ENCODE data around the gene TMEM131.

Gene TMEM131

DNA sequence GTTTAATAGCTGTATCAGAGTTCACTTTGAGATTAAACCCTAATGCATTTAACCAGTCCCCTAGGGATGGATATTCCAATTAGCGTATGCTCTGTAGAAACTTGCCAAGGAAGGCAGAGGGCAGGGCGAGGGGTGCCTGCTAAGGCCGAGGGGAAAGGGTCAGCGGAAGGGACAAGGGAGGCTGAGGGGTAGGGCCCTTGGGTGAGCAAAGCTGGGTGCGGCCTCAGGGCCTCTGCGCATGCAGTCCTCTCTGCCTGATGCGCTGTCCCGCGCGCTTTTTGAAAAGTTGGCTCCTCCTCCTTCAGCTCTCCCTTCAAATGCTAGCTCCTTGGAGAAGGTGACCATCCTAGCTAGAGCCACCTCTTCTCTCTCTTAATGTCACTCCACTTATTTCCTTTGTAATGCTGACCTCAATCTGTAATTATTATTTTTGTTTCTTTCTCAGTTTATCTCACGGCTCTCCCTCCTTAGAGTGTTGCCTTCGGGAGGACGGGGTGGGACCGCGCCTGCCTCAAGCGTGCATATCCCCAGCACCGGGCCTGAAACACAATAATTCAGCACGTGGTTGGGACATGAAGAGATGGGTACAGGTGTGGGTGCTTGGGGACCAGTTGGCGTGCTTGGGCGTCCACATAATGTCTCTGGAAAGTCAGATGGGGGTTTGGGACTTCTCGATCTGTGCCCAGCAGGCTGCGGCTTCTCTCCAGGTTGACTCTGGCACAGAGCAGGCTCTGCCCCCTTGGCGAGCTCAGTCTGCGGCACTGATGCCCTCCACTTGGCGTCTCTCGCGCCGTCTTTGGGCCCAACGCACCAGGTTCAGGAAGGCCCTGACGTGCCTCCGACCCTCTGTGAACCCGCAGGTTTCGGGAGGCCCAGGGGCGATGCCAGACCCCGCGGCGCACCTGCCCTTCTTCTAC, 272.3 kb downstream of the TMEM131 start:
- Histone ChIP-seq H3K4ac (ENCODE audit: low read length) (no peak overlapping the region), H3K4me3 (ENCODE audit: low read length in 2 of 2) (peak overlapping the region in 1 of 2 donors; percentile 47), H4K91ac (ENCODE audit: low read depth, low read length, poor library complexity) (no peak overlapping the region), H3K4me2 (ENCODE audit: insufficient read depth, low read length, poor library complexity, severe bottlenecking) (no peak overlapping the region), H3K9me3 (replicated peaks in 1 of 2; ENCODE audit: control insufficient read depth in 2 of 2, insufficient read depth in 1 of 2, low read depth in 1 of 2, low read length in 2 of 2) (peaks cover 0 to 2% of the 10 kb centered on the region in 2 donors), H2BK5ac (ENCODE audit: low read length) (no peak overlapping the region), H3K9ac (ENCODE audit: low read depth, low read length, poor library complexity) (no peak overlapping the region), H3K23ac (ENCODE audit: low read depth, low read length, poor library complexity) (peak overlapping the region; percentile 93), H3K14ac (ENCODE audit: low read length) (no peak overlapping the region), H2BK120ac (ENCODE audit: low read depth, low read length) (no peak overlapping the region), H2AFZ (ENCODE audit: low read length) (no peak overlapping the region), H3K27ac (replicated peaks; ENCODE audit: low read length) (no peak overlapping the region), H3K27me3 (ENCODE audit: control insufficient read depth in 3 of 3, insufficient read depth in 3 of 3, low read depth in 1 of 3, low read length in 3 of 3) (no peaks in the 10 kb centered on the region), H4K8ac (ENCODE audit: low read depth, low read length) (no peak overlapping the region), H2BK15ac (ENCODE audit: low read length) (peak overlapping the region; percentile 46), H2BK12ac (ENCODE audit: low read length) (no peak overlapping the region), H3K18ac (ENCODE audit: low read length) (peak overlapping the region; percentile 65), H3K36me3 (replicated peaks in 1 of 2; ENCODE audit: control insufficient read depth in 2 of 2, insufficient read depth in 2 of 2, low read length in 2 of 2) (no peaks in the 10 kb centered on the region), H3K4me1 (ENCODE audit: control insufficient read depth in 2 of 2, insufficient read depth in 1 of 2, low read depth in 1 of 2, low read length in 2 of 2) (no peaks in the 10 kb centered on the region), H2AK5ac (ENCODE audit: low read depth, low read length) (peak overlapping the region; percentile 85), H3K79me1 (ENCODE audit: low read depth, low read length) (no peaks in the 10 kb centered on the region)
- whole genome bisulfite sequencing, 2 donors (ENCODE audit: extremely low coverage in 2 of 2, insufficient read length in 2 of 2, insufficient replicate concordance in 1 of 2): no CpG with 5 or more reads among the region's 37 CpGs
- DNase-seq (ENCODE audit: low spot score): no peak

DNA sequence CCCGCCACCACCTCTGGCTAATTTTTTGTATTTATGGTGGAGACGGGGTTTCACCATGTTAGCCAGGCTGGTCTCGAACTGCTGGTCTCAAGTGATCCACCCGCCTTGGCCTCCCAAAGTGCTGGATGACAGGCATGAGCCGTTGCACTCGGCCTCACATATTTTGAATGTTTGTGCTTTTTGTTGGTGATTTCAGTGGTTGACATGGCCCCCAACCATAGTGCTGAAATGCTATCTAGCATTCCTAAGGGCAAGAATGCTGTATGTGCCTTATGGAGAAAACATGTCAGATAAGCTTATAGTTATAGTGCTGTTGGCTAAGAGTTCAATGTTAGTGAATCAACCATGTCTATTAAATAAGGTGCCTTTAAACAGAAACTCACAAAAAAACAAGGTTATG, 273.5 kb downstream of the TMEM131 start:
- no peak overlapping the region for H4K91ac ChIP-seq (ENCODE audit: low read depth, low read length, poor library complexity)
- H2AK5ac ChIP-seq (ENCODE audit: low read depth, low read length): no peak overlapping the region
- no peak overlapping the region for H3K27ac ChIP-seq (replicated peaks; ENCODE audit: low read length)
- H2BK12ac ChIP-seq (ENCODE audit: low read length): no peak overlapping the region
- no peak overlapping the region for H2BK5ac ChIP-seq (ENCODE audit: low read length)
- H3K14ac ChIP-seq (ENCODE audit: low read length): no peak overlapping the region
- H2AFZ ChIP-seq (ENCODE audit: low read length): no peak overlapping the region
- DNase-seq (ENCODE audit: low spot score): no peak
- H3K23ac ChIP-seq (ENCODE audit: low read depth, low read length, poor library complexity): no peak overlapping the region
- WGBS, 2 donors (ENCODE audit: extremely low coverage in 2 of 2, insufficient read length in 2 of 2, insufficient replicate concordance in 1 of 2): no CpG with 5 or more reads among the region's 6 CpGs
- peaks cover 0 to 2% of the 10 kb centered on the region in 2 donors for H3K9me3 ChIP-seq (replicated peaks in 1 of 2; ENCODE audit: control insufficient read depth in 2 of 2, insufficient read depth in 1 of 2, low read depth in 1 of 2, low read length in 2 of 2)
- no peaks in the 10 kb centered on the region for H3K4me1 ChIP-seq (ENCODE audit: control insufficient read depth in 2 of 2, insufficient read depth in 1 of 2, low read depth in 1 of 2, low read length in 2 of 2)
- H3K36me3 ChIP-seq (replicated peaks in 1 of 2; ENCODE audit: control insufficient read depth in 2 of 2, insufficient read depth in 2 of 2, low read length in 2 of 2): no peaks in the 10 kb centered on the region
- no peak overlapping the region for H3K4me3 ChIP-seq (ENCODE audit: low read length in 2 of 2)
- H3K4me2 ChIP-seq (ENCODE audit: insufficient read depth, low read length, poor library complexity, severe bottlenecking): no peak overlapping the region
- no peak overlapping the region for H3K9ac ChIP-seq (ENCODE audit: low read depth, low read length, poor library complexity)
- no peak overlapping the region for H2BK120ac ChIP-seq (ENCODE audit: low read depth, low read length)
- H3K18ac ChIP-seq (ENCODE audit: low read length): no peak overlapping the region
- no peak overlapping the region for H2BK15ac ChIP-seq (ENCODE audit: low read length)
- H3K79me1 ChIP-seq (ENCODE audit: low read depth, low read length): no peaks in the 10 kb centered on the region
- H4K8ac ChIP-seq (ENCODE audit: low read depth, low read length): no peak overlapping the region
- no peak overlapping the region for H3K4ac ChIP-seq (ENCODE audit: low read length)
- H3K27me3 ChIP-seq (ENCODE audit: control insufficient read depth in 3 of 3, insufficient read depth in 3 of 3, low read depth in 1 of 3, low read length in 3 of 3): no peaks in the 10 kb centered on the region

DNA sequence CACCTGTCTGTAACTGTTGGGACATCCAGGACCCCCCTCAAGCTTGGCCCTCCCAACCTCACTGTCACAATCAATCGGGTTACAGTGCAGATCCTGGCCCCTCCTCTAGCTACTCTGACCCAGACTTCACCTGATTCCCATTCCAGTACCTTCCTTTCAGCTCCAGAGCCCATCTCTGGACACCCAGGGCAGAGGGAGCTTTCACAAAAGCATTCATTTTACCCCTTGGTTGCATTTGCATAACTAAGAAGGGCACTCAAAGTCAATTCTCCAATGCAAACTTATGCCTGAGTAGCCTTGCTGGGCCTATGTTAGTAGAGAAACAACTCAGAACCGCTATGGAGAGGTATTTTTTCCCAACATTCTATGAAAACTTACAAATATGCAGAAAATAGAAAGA, 275.0 kb downstream of the TMEM131 start:
- H3K14ac ChIP-seq (ENCODE audit: low read length): no peak overlapping the region
- no CpG with 5 or more reads among the region's 2 CpGs for WGBS, 2 donors (ENCODE audit: extremely low coverage in 2 of 2, insufficient read length in 2 of 2, insufficient replicate concordance in 1 of 2)
- H4K8ac ChIP-seq (ENCODE audit: low read depth, low read length): no peak overlapping the region

DNA sequence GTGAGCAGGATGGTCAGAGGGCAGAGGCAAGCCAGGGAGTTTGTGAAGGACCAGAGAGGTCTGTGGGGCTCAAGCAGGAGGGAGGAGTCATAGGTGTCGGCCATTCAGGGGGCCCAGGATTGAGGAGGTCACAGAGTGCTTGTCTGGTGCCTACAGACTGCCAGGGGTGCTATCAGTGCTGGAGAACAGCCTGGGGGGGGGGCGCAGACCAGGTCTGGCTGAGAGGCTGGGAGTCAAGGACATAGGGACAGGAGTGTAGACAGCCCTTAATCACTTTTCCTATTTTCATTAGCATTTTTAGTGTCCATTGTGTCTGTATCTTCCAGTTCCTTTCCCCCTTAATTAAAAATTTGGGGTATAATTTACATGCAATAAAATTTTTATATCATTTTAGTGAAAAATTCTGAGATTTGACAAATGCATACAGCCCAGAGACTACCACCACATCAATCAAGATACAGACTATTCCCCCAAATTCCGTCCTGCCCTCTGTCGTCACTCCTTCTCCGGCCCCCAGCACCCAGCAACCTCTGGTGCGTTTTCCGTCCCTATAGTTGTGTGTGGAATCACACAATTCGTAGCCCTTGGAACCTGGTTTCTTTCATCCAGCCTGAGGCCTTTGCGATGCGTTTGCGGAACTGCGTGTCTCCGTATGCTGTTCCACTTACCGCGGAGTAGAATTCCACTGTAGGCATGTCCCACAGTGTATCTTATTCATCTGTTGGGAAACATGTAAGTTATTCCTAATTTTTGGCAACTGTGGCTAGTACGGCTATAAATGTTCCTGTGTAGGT, 276.2 kb downstream of the TMEM131 start:
- Histone ChIP-seq H3K18ac (ENCODE audit: low read length) (peak overlapping the region; percentile 25), H2BK15ac (ENCODE audit: low read length) (no peak overlapping the region), H2BK5ac (ENCODE audit: low read length) (no peak overlapping the region), H3K4ac (ENCODE audit: low read length) (no peak overlapping the region), H3K23ac (ENCODE audit: low read depth, low read length, poor library complexity) (no peak overlapping the region), H3K79me1 (ENCODE audit: low read depth, low read length) (no peaks in the 10 kb centered on the region), H4K91ac (ENCODE audit: low read depth, low read length, poor library complexity) (no peak overlapping the region), H3K27me3 (ENCODE audit: control insufficient read depth in 3 of 3, insufficient read depth in 3 of 3, low read depth in 1 of 3, low read length in 3 of 3) (no peaks in the 10 kb centered on the region), H2AFZ (ENCODE audit: low read length) (no peak overlapping the region), H3K4me1 (ENCODE audit: control insufficient read depth in 2 of 2, insufficient read depth in 1 of 2, low read depth in 1 of 2, low read length in 2 of 2) (peaks cover 2 to 4% of the 10 kb centered on the region in 2 donors), H2AK5ac (ENCODE audit: low read depth, low read length) (peak overlapping the region; percentile 34), H4K8ac (ENCODE audit: low read depth, low read length) (no peak overlapping the region), H3K14ac (ENCODE audit: low read length) (no peak overlapping the region), H3K4me2 (ENCODE audit: insufficient read depth, low read length, poor library complexity, severe bottlenecking) (no peak overlapping the region), H3K36me3 (replicated peaks in 1 of 2; ENCODE audit: control insufficient read depth in 2 of 2, insufficient read depth in 2 of 2, low read length in 2 of 2) (no peaks in the 10 kb centered on the region), H2BK12ac (ENCODE audit: low read length) (no peak overlapping the region), H3K9me3 (replicated peaks in 1 of 2; ENCODE audit: control insufficient read depth in 2 of 2, insufficient read depth in 1 of 2, low read depth in 1 of 2, low read length in 2 of 2) (no peaks in the 10 kb centered on the region), H3K4me3 (ENCODE audit: low read length in 2 of 2) (no peak overlapping the region), H2BK120ac (ENCODE audit: low read depth, low read length) (no peak overlapping the region), H3K9ac (ENCODE audit: low read depth, low read length, poor library complexity) (no peak overlapping the region), H3K27ac (replicated peaks; ENCODE audit: low read length) (no peak overlapping the region)
- no CpG with 5 or more reads among the region's 16 CpGs for WGBS, 2 donors (ENCODE audit: extremely low coverage in 2 of 2, insufficient read length in 2 of 2, insufficient replicate concordance in 1 of 2)
- DNase-seq (ENCODE audit: low spot score): no peak

More for the DNA sequence above, 275.0 kb downstream of the TMEM131 start:
- no peaks in the 10 kb centered on the region for H3K27me3 ChIP-seq (ENCODE audit: control insufficient read depth in 3 of 3, insufficient read depth in 3 of 3, low read depth in 1 of 3, low read length in 3 of 3)
- H3K4ac ChIP-seq (ENCODE audit: low read length): no peak overlapping the region
- H3K4me1 ChIP-seq (ENCODE audit: control insufficient read depth in 2 of 2, insufficient read depth in 1 of 2, low read depth in 1 of 2, low read length in 2 of 2): peaks cover 1 to 4% of the 10 kb centered on the region in 2 donors
- H3K36me3 ChIP-seq (replicated peaks in 1 of 2; ENCODE audit: control insufficient read depth in 2 of 2, insufficient read depth in 2 of 2, low read length in 2 of 2): no peaks in the 10 kb centered on the region
- DNase-seq (ENCODE audit: low spot score): no peak
- no peak overlapping the region for H2AFZ ChIP-seq (ENCODE audit: low read length)
- no peak overlapping the region for H2BK120ac ChIP-seq (ENCODE audit: low read depth, low read length)
- no peaks in the 10 kb centered on the region for H3K79me1 ChIP-seq (ENCODE audit: low read depth, low read length)
- H3K4me3 ChIP-seq (ENCODE audit: low read length in 2 of 2): no peak overlapping the region
- no peak overlapping the region for H3K27ac ChIP-seq (replicated peaks; ENCODE audit: low read length)
- no peak overlapping the region for H2BK12ac ChIP-seq (ENCODE audit: low read length)
- H3K9ac ChIP-seq (ENCODE audit: low read depth, low read length, poor library complexity): no peak overlapping the region
- H2BK15ac ChIP-seq (ENCODE audit: low read length): no peak overlapping the region
- H2BK5ac ChIP-seq (ENCODE audit: low read length): no peak overlapping the region
- H4K91ac ChIP-seq (ENCODE audit: low read depth, low read length, poor library complexity): no peak overlapping the region
- H3K9me3 ChIP-seq (replicated peaks in 1 of 2; ENCODE audit: control insufficient read depth in 2 of 2, insufficient read depth in 1 of 2, low read depth in 1 of 2, low read length in 2 of 2): no peaks in the 10 kb centered on the region
- no peak overlapping the region for H2AK5ac ChIP-seq (ENCODE audit: low read depth, low read length)
- no peak overlapping the region for H3K4me2 ChIP-seq (ENCODE audit: insufficient read depth, low read length, poor library complexity, severe bottlenecking)
- H3K18ac ChIP-seq (ENCODE audit: low read length): no peak overlapping the region
- no peak overlapping the region for H3K23ac ChIP-seq (ENCODE audit: low read depth, low read length, poor library complexity)

Data from neuronal stem cell (in vitro differentiated cells).